Gastrocnemius medialis (tissue), 4 donors: ENCODE data around the gene RAB34.

Experiments used
- CTCF ChIP-seq, 5 experiments: fragments of 450-650 bp in 3 of 5; fragments of 200-600 bp in 2 of 5; sonication (generic) in 2 of 5; IDR thresholded peaks in 4 of 5; conservative IDR thresholded peaks in 1 of 5; 1 replicate in 4 of 5; 2 replicates in 1 of 5; pipeline ENCODE4 v1.5.1; 2016 to 2019; ENCODE audit warnings: antibody characterized with exemption in 5 of 5, mild to moderate bottlenecking in 3 of 5, moderate library complexity in 3 of 5
- POLR2A ChIP-seq, 2 donors: fragments of 450-650 bp; IDR thresholded peaks; one replicate each; pipeline ENCODE4 v1.6.1; 2017; ENCODE audit warnings: antibody characterized with exemption in 2 of 2, mild to moderate bottlenecking in 2 of 2, moderate library complexity in 2 of 2

GRCh38 chr17:28707339-28707720 lies 10.3 kb downstream of the RAB34 start:
- TF ChIP-seq POLR2A (IDR thresholded peaks at IDR 0.05), result no peak
- no peak for TF ChIP-seq CTCF (IDR thresholded peaks at IDR 0.05 in 4 of 5, conservative IDR thresholded peaks at IDR 0.05 in 1 of 5)
